GM18505 (cell line): Measurements from ENCODE around the gene TXNRD1.
"Not testable (repeated sequence)": the region's sequence is repeated elsewhere in the genome, so short reads cannot be mapped to it uniquely, and the experiment has no call there.

ENCODE experiments used
- ATAC-seq: cut with Tn5 transposase; IDR thresholded peaks from one replicate; pipeline ENCODE4 v1.9.1; 2021; ENCODE audit not compliant: unreplicated experiment
- POLR2A ChIP-seq: IDR thresholded peaks from 4 replicates; pipeline ENCODE4 v1.6.1; 2011; ENCODE audit warnings: borderline replicate concordance; ENCODE audit not compliant: insufficient read depth, insufficient read length; ENCODE audit errors: extremely low read depth

The TXNRD1 gene

GRCh38 chr12:104263580-104264358 is 48.2 kb downstream of the TXNRD1 start:
- no peak for TF ChIP-seq POLR2A
- ATAC-seq, result no peak

DNA sequence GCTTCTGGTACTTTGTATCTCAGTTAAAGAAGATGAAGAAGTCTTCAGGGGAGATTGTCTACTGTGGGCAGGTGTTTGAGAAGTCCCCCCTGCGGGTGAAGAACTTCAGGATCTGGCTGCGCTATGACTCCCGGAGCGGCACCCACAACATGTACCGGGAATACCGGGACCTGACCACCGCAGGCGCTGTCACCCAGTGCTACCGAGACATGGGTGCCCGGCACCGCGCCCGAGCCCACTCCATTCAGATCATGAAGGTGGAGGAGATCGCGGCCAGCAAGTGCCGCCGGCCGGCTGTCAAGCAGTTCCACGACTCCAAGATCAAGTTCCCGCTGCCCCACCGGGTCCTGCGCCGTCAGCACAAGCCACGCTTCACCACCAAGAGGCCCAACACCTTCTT is 49.9 kb downstream of the TXNRD1 start:
- ATAC-seq, result not testable (repeated sequence)

GRCh38 chr12:104272938-104273337 is 57.4 kb downstream of the TXNRD1 start:
- TF ChIP-seq POLR2A, result no peak
- ATAC-seq, result no peak

DNA sequence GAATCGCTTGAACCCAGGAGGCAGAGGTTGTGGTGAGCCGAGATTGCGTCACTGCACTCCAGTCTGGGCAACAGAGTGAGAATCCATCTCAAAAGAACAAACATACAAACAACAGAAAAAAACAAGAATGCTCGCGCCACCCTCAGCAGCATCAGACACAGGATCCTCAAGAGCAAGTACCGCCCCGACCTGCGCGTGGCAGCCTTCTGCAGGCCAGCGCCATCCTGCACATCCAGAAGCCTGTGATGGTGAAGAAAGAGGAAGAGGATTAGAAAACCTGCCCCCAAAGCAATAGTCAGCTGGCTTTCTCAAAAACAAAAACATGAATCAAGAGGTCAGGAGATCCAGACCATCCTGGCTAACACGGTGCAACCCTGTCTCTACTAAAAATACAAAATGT is 57.9 kb downstream of the TXNRD1 start:
- no peak for ATAC-seq
- no peak for TF ChIP-seq POLR2A

DNA sequence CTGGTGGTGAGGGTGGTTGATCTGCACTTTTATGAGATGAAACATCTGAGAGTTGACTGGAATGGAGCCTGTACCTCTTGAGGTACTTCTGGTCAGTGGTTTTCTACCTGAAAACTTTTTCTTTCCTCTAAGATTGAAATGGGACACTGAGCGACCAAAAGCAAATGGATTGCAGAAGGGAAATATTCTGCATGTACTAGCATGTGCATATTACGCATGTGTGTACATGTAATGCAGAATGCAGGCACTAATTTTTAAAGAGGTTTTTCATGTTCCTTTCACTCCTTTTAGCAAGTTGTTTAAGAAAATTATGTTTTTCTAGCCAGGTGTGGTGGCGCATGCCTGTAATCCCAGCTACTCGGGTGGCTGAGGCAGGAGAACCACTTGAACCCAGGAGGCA is 59.2 kb downstream of the TXNRD1 start:
- no peak for ATAC-seq
- TF ChIP-seq POLR2A, result no peak

GRCh38 chr12:104275689-104276088 is 60.1 kb downstream of the TXNRD1 start:
- no peak for ATAC-seq
- no peak for TF ChIP-seq POLR2A

- TF ChIP-seq POLR2A, result no peak
- peak; percentile 59 for ATAC-seq
These were observed 60.9 kb downstream of the TXNRD1 start for GRCh38 chr12:104276273-104277131.

DNA sequence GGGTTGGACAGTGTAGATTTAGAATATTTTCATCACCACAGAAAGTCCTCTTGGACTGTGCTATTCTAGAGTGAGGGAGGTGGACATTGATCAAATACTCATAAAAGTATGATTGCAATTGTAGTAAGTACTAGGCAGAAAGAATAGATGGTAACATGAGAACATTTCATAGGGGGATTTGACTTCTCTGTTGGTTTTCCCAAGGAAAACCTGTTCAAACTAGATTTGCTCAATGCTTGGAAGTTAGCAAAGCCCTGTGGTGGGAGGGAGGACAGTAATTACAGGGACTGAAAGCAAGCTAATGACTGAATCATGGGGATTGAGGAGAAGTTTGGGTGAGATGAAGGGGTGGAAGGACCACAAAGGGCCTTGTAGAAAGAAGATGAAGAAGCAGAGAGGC is 63.6 kb downstream of the TXNRD1 start:
- no peak for ATAC-seq
- TF ChIP-seq POLR2A, result no peak

- ATAC-seq, result no peak
- no peak for TF ChIP-seq POLR2A
These were observed 64.5 kb downstream of the TXNRD1 start for GRCh38 chr12:104280111-104280510.

DNA sequence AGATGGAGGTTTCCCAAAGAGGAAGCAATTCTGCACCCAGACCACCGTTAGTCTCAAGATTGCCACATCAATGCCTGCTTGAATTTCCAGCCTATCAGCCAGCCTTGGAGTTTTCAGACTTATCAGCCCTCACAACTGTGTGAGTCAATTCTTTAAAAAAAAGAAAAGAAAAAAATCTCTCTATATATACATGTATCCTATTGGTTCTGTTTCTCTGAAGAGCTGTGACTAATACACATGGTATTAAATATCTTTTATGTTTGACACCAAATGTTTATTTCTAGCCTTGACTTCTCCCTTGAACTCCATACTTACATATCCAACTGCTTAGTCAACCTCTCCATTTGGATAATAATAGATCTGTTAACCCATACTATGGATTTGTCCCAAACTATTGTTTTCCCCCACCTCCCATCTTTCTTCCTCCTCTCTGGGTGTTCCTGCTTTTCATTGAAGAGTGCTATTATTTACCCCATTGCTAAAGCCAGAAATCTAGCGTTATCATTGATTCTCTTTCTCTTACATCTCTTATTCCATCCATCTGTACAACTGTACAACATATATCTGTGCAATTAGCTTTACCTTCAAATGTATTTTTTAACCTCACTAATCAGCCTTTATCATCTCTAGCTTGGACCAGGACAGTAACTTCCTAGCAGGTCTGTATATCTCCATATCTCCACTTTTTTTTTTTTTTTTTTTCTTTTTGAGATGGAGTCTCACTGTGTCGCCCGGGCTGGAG is 65.3 kb downstream of the TXNRD1 start:
- ATAC-seq, result no peak
- TF ChIP-seq POLR2A, result no peak

DNA sequence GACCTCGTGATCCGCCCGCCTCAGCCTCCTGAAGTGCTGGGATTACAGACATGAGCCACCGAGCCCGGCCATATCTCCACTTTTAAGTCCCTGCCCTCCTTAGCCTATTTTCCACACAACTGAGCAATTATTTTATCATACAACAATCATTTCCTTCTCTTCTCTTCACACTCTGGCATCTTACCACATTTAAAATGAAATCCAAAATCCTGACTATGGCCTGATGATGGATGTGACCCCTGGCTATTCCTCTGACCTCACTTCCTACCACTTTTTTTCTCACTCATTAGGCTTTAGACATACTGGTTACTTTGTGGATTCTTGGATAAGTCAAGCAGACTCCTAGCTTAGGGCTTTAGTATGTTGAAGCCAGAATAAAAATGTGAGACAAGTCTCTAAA is 66.1 kb downstream of the TXNRD1 start:
- no peak for TF ChIP-seq POLR2A
- no peak for ATAC-seq

GRCh38 chr12:104282109-104282508 is 66.5 kb downstream of the TXNRD1 start:
- no peak for TF ChIP-seq POLR2A
- ATAC-seq, result no peak

GRCh38 chr12:104285740-104286515 is 70.3 kb downstream of the TXNRD1 start:
- no peak for ATAC-seq
- no peak for TF ChIP-seq POLR2A
